GM12878 (cell line): ENCODE data around the gene MEIS1. TPM values are rescaled to one million over a fixed set of nuclear protein-coding genes. Genes with fewer than 3 reads are reported as not detected.

Experiments
- ATAC-seq: fragments of 200-7000 bp; cut with Tn5 transposase; 3 replicates; pipeline ENCODE4 v1.9.1; 2020; ENCODE audit warnings: mild to moderate bottlenecking, moderate library complexity
- BruUV-seq: library from RNA; stranded (reverse); fragments of 400-500 nt; replicated peaks from 2 replicates; lab custom pipeline; 2021; lab: Mats Ljungman, UMichigan
- CTCF ChIA-PET: fragments of 300-600 bp; sonication (Branson Sonifier 250); formaldehyde crosslinking; extraction: SDS; loops from one replicate; lab custom pipeline; 2021; ENCODE audit warnings: inconsistent platforms; lab: Yijun Ruan, JAX
- POLR2A ChIA-PET: fragments of 350-600 bp; formaldehyde crosslinking; extraction: SDS; loops from one replicate; lab custom pipeline; 2021; ENCODE audit warnings: inconsistent platforms; lab: Charles Lee
- RAD21 ChIA-PET: fragments of 300-600 bp; sonication (Branson Sonifier 250); formaldehyde crosslinking; loops from one replicate; lab custom pipeline; 2023; ENCODE audit warnings: antibody characterized with exemption; ENCODE audit not compliant: unreplicated experiment; lab: Charles Lee
- SMC1A ChIA-PET: fragments of 300-600 bp; sonication (Branson Sonifier 250); formaldehyde crosslinking; loops from one replicate; lab custom pipeline; 2023; ENCODE audit not compliant: unreplicated experiment, uncharacterized antibody; lab: Charles Lee
- DNase-seq: peaks from one replicate; pipeline ENCODE4 v3.0.0-alpha.2; 2011; ENCODE audit warnings: low read depth, low spot score
- FAIRE-seq: peaks from 3 replicates; lab custom pipeline; 2011; peaks lifted over from hg19 to GRCh38; lab: Jason Lieb, UNC
- H2AFZ ChIP-seq: 2 replicates; pipeline ENCODE4 v1.6.0; 2011; ENCODE audit warnings: low read depth, low read length, control low read depth; ENCODE audit not compliant: control insufficient read depth
- H3K27ac ChIP-seq: 2 replicates; pipeline ENCODE4 v1.5.1; 2011; ENCODE audit warnings: control low read depth; ENCODE audit not compliant: control insufficient read depth, insufficient read depth
- H3K27me3 ChIP-seq, 2 experiments: replicated peaks in 1 of 2; 2 replicates each; pipeline versions ENCODE4 v1.6.0 to v1.6.1; 2011; ENCODE audit warnings: low read length in 1 of 2; ENCODE audit not compliant: control insufficient read depth in 2 of 2, insufficient read depth in 2 of 2
- H3K36me3 ChIP-seq, 2 experiments: 2 replicates each; pipeline ENCODE4 v1.5.1; 2011; ENCODE audit warnings: low read length in 1 of 2; ENCODE audit not compliant: control insufficient read depth in 2 of 2, insufficient read depth in 2 of 2
- H3K4me1 ChIP-seq: 2 replicates; pipeline ENCODE4 v1.6.1; 2011; ENCODE audit warnings: mild to moderate bottlenecking, low read length, moderate library complexity, mixed read lengths; ENCODE audit not compliant: control insufficient read depth, insufficient read depth
- H3K4me2 ChIP-seq: 2 replicates; pipeline ENCODE4 v1.6.0; 2011; ENCODE audit warnings: control low read depth; ENCODE audit not compliant: control insufficient read depth, insufficient read depth
- H3K4me3 ChIP-seq: fragments of 200-600 bp; sonication (generic); 2 replicates; pipeline ENCODE4 v1.5.1; 2016
- H3K79me2 ChIP-seq: 2 replicates; pipeline ENCODE4 v1.6.0; 2011; ENCODE audit warnings: low read length; ENCODE audit not compliant: control insufficient read depth, insufficient read depth
- H3K9ac ChIP-seq: 2 replicates; pipeline ENCODE4 v1.8.0; 2011; ENCODE audit warnings: low read length, control low read depth, mixed read lengths; ENCODE audit not compliant: control insufficient read depth, insufficient read depth
- H3K9me3 ChIP-seq: replicated peaks from 3 replicates; pipeline ENCODE4 v1.5.1; 2011; ENCODE audit warnings: mild to moderate bottlenecking, low read length; ENCODE audit not compliant: control insufficient read depth, insufficient read depth
- H4K20me1 ChIP-seq: 2 replicates; pipeline ENCODE4 v1.6.0; 2011; ENCODE audit not compliant: control insufficient read depth, insufficient read depth
- CHD1 ChIP-seq: IDR thresholded peaks from 2 replicates; pipeline ENCODE4 v1.6.1; 2012; ENCODE audit warnings: low read depth, low read length, improper control_type of control experiment
- EED ChIP-seq: sonication (generic); IDR thresholded peaks from 2 replicates; pipeline ENCODE4 v1.6.1; 2016; ENCODE audit warnings: antibody characterized with exemption, low read depth
- JUND ChIP-seq: IDR thresholded peaks from 2 replicates; pipeline ENCODE4 v1.6.1; 2012; ENCODE audit warnings: low read depth, mild to moderate bottlenecking, low read length, improper control_type of control experiment, moderate library complexity
- SPI1 ChIP-seq: IDR thresholded peaks from 2 replicates; pipeline ENCODE4 v1.6.1; 2011; ENCODE audit warnings: low read depth, mild to moderate bottlenecking, low read length, moderate library complexity, borderline replicate concordance; ENCODE audit not compliant: insufficient read depth
- TBL1XR1 ChIP-seq: IDR thresholded peaks from 2 replicates; pipeline ENCODE4 v1.6.1; 2012; ENCODE audit warnings: low read depth, low read length, improper control_type of control experiment
- ZBTB11 ChIP-seq: fragments of 450-650 bp; formaldehyde crosslinking; IDR thresholded peaks from 2 replicates; pipeline ENCODE4 v1.5.0; 2022; ENCODE audit warnings: mild to moderate bottlenecking, missing genetic modification characterization
- WGBS: methylation state at CpG from one replicate; pipeline ENCODE4 v1.1.6; 2016; ENCODE audit warnings: low lambda C conversion rate; ENCODE audit not compliant: insufficient replicate concordance, insufficient coverage; ENCODE audit errors: missing lambda C conversion rate; 5-methylcytosine and 5-hydroxymethylcytosine counted together
- in situ Hi-C: fragments of 300-500 bp; cut with MboI; formaldehyde crosslinking; loops from 9 replicates; pipeline ENCODE4 v1.14.3; 2018; ENCODE audit warnings: mixed read lengths
- intact Hi-C: fragments of 100-400 bp; cut with micrococcal nuclease; formaldehyde crosslinking; loops from one replicate; pipeline ENCODE4 v1.14.2; 2022; ENCODE audit not compliant: unreplicated experiment
- polyA plus RNA-seq, 11 experiments: library from polyadenylated mRNA; depleted of rRNA in 4 of 11; unstranded in 6 of 11; stranded (reverse) in 5 of 11; fragments of >200 nt; fragmentation: Nextera tagmentation in 4 of 11; fragmentation: Illumina TruSeq in 1 of 11; extraction: Ambion mirVana in 4 of 11; extraction: Trizol in 1 of 11; gene quantifications; 1 replicate in 1 of 11; 2 replicates in 10 of 11; pipeline versions ENCODE4 v1.2.1 to v1.2.3, GENCODE V29; 2011 to 2016; ENCODE audit warnings: inconsistent platforms in 2 of 11, missing spikeins in 2 of 11, low read depth in 1 of 11
- total RNA-seq, 4 experiments: library from RNA; depleted of rRNA in 3 of 4; stranded (reverse); fragments of >200 nt in 3 of 4; fragmentation: Illumina TruSeq in 1 of 4; extraction: Trizol in 1 of 4; gene quantifications; 2 replicates each; pipeline versions ENCODE4 v1.2.1 to v1.2.3, GENCODE V29; 2013 to 2021
- TF ChIP-seq, protein P1 (sequence below): fragments of 450-650 bp; IDR thresholded peaks from 2 replicates; pipeline ENCODE4 v1.6.1; 2016; ENCODE audit warnings: mild to moderate bottlenecking, moderate library complexity, borderline replicate concordance
- TF ChIP-seq, protein P2 (sequence below): fragments of 450-650 bp; IDR thresholded peaks from 2 replicates; pipeline ENCODE4 v1.6.1; 2018; ENCODE audit warnings: mild to moderate bottlenecking, low read depth, moderate library complexity; ENCODE audit not compliant: partially characterized antibody

Gene MEIS1
- total and polyA plus RNA-seq, 10 of the 15 experiments (the other 5 are each of a cell fraction or from before 2014, with no cell fraction given), result 0.04 to 0.31 (median 0.14) TPM; not detected in 6

- no peak for TF ChIP-seq SPI1
- no peak for TF ChIP-seq TBL1XR1
- TF ChIP-seq, all 136 proteins: peak for 0
Measured at GRCh38 chr2:66443979-66444861, 9.3 kb downstream of the MEIS1 start (continued).

DNA sequence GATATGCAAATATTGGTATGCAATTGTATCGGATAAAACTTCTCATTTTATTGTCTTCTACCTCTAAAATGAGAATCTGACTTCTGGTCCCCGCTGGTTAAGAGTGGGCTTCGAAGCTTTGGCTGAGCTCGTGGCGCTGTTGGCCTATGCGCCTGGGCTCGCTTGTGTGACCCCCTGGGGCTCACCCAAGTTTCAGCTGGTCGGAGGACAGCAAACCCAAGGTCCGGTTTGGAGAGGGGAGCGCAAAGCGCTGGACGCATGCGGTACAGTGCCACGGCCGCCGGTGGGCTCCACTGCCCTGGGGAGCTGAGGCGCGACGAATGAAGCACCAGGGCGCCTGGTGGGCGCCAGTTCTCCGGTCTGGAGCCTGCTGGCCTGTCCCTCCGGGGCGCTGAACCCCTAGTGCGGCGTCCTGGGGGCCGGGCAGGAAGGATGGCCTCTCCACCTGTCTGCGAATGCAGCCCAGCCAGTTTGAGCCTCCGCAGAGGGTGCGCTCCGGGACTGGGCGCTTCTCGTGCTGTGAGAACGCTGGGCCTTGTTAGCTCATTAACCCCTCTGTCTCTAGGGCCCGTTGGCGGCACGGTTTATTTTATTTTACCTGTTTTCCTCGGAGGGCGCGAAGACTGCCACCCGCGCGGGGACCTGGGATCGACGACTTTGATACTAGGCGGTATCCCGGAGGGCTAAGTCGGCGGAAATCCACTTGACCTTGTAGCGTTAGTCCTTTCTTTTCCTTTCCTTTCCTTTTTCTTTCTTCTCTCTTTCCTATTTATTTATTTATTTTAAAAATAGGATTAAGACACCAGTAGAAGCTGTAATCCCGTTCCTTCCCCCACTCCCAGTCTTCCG, 10.4 kb downstream of the MEIS1 start:
- BruUV-seq, result no TSS peak
- WGBS, result 58% methylated on average over 49 of the region's 52 CpGs
- DNase-seq (no peak), ATAC-seq (no peak), FAIRE-seq (no peak)
- no peak overlapping the region for H3K27ac ChIP-seq
- H3K4me2 ChIP-seq, result no peak overlapping the region
- POLR2A ChIA-PET, result no interaction called here
- in situ Hi-C loops (loop anchor here (25.0 kb wide), 2 partner anchors 1392 to 1992 kb away; no protein-coding TSS in a partner anchor), intact Hi-C loops (no loop called here)
- RAD21 ChIA-PET, result no interaction called here
- no peak overlapping the region for H3K4me3 ChIP-seq
- H3K4me1 ChIP-seq, result no peaks in the 10 kb centered on the region
- no peaks in the 10 kb centered on the region for H3K36me3 ChIP-seq
- SMC1A ChIA-PET, result no interaction called here
- no peak overlapping the region for H2AFZ ChIP-seq
- no peaks in the 10 kb centered on the region for H3K79me2 ChIP-seq
- H3K9ac ChIP-seq, result no peak overlapping the region
- H3K9me3 ChIP-seq, result no peaks in the 10 kb centered on the region
- H4K20me1 ChIP-seq, result no peaks in the 10 kb centered on the region
- peaks cover 0 to 7% of the 10 kb centered on the region in 2 experiments for H3K27me3 ChIP-seq
- CTCF ChIA-PET, result no interaction called here
- TF ChIP-seq, protein P1, sequence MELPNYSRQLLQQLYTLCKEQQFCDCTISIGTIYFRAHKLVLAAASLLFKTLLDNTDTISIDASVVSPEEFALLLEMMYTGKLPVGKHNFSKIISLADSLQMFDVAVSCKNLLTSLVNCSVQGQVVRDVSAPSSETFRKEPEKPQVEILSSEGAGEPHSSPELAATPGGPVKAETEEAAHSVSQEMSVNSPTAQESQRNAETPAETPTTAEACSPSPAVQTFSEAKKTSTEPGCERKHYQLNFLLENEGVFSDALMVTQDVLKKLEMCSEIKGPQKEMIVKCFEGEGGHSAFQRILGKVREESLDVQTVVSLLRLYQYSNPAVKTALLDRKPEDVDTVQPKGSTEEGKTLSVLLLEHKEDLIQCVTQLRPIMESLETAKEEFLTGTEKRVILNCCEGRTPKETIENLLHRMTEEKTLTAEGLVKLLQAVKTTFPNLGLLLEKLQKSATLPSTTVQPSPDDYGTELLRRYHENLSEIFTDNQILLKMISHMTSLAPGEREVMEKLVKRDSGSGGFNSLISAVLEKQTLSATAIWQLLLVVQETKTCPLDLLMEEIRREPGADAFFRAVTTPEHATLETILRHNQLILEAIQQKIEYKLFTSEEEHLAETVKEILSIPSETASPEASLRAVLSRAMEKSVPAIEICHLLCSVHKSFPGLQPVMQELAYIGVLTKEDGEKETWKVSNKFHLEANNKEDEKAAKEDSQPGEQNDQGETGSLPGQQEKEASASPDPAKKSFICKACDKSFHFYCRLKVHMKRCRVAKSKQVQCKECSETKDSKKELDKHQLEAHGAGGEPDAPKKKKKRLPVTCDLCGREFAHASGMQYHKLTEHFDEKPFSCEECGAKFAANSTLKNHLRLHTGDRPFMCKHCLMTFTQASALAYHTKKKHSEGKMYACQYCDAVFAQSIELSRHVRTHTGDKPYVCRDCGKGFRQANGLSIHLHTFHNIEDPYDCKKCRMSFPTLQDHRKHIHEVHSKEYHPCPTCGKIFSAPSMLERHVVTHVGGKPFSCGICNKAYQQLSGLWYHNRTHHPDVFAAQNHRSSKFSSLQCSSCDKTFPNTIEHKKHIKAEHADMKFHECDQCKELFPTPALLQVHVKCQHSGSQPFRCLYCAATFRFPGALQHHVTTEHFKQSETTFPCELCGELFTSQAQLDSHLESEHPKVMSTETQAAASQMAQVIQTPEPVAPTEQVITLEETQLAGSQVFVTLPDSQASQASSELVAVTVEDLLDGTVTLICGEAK, result no peak
- TF ChIP-seq CHD1 (no peak), JUND (no peak), EED (no peak), ZBTB11 (CRISPR knock-in tag) (no peak)
- TF ChIP-seq, protein P2, sequence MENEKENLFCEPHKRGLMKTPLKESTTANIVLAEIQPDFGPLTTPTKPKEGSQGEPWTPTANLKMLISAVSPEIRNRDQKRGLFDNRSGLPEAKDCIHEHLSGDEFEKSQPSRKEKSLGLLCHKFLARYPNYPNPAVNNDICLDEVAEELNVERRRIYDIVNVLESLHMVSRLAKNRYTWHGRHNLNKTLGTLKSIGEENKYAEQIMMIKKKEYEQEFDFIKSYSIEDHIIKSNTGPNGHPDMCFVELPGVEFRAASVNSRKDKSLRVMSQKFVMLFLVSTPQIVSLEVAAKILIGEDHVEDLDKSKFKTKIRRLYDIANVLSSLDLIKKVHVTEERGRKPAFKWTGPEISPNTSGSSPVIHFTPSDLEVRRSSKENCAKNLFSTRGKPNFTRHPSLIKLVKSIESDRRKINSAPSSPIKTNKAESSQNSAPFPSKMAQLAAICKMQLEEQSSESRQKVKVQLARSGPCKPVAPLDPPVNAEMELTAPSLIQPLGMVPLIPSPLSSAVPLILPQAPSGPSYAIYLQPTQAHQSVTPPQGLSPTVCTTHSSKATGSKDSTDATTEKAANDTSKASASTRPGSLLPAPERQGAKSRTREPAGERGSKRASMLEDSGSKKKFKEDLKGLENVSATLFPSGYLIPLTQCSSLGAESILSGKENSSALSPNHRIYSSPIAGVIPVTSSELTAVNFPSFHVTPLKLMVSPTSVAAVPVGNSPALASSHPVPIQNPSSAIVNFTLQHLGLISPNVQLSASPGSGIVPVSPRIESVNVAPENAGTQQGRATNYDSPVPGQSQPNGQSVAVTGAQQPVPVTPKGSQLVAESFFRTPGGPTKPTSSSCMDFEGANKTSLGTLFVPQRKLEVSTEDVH, result no peak
